Gastrocnemius medialis (tissue), 4 donors: ENCODE data around the gene CREBBP. TPM values are rescaled to one million over a fixed set of nuclear protein-coding genes. Genes with fewer than 3 reads are reported as not detected.

Source experiments
- ATAC-seq, 2 donors: fragments of 150-250 bp; one replicate each; pipeline ENCODE4 v1.9.1; 2016
- DNase-seq, 2 donors: peaks; one replicate each; pipeline ENCODE4 v3.0.0-alpha.2; 2019
- H3K27ac ChIP-seq, 4 donors: fragments of 200-600 bp; sonication (generic); 1 replicate in 1 of 4; 2 replicates in 3 of 4; pipeline ENCODE4 v1.5.1; 2016 to 2018; ENCODE audit warnings: mild to moderate bottlenecking in 2 of 4, moderate library complexity in 1 of 4
- H3K27me3 ChIP-seq, 3 donors: fragments of 200-600 bp; sonication (generic) in 2 of 3; 1 replicate in 1 of 3; 2 replicates in 2 of 3; pipeline versions ENCODE4 v1.5.1 to v1.6.0; 2016 to 2019; ENCODE audit warnings: mild to moderate bottlenecking in 1 of 3, moderate library complexity in 1 of 3
- H3K36me3 ChIP-seq, 2 donors: fragments of 200-600 bp; sonication (generic) in 1 of 2; one replicate each; pipeline ENCODE4 v1.5.1; 2017 to 2018
- H3K4me1 ChIP-seq, 2 donors: fragments of 200-600 bp; sonication (generic) in 1 of 2; one replicate each; pipeline ENCODE4 v1.5.1; 2016 to 2017; ENCODE audit warnings: mild to moderate bottlenecking in 2 of 2
- H3K4me3 ChIP-seq, 4 donors: fragments of 200-600 bp; sonication (generic) in 3 of 4; 1 replicate in 1 of 4; 2 replicates in 3 of 4; pipeline ENCODE4 v1.5.1; 2016 to 2019; ENCODE audit warnings: mild to moderate bottlenecking in 2 of 4
- H3K9me3 ChIP-seq, 3 donors: fragments of 200-600 bp; sonication (generic) in 2 of 3; 1 replicate in 1 of 3; 2 replicates in 2 of 3; pipeline ENCODE4 v1.5.1; 2016 to 2019
- CTCF ChIP-seq, 5 experiments: fragments of 450-650 bp in 3 of 5; fragments of 200-600 bp in 2 of 5; sonication (generic) in 2 of 5; IDR thresholded peaks in 4 of 5; conservative IDR thresholded peaks in 1 of 5; 1 replicate in 4 of 5; 2 replicates in 1 of 5; pipeline ENCODE4 v1.5.1; 2016 to 2019; ENCODE audit warnings: antibody characterized with exemption in 5 of 5, mild to moderate bottlenecking in 3 of 5, moderate library complexity in 3 of 5
- POLR2A ChIP-seq, 2 donors: fragments of 450-650 bp; IDR thresholded peaks; one replicate each; pipeline ENCODE4 v1.6.1; 2017; ENCODE audit warnings: antibody characterized with exemption in 2 of 2, mild to moderate bottlenecking in 2 of 2, moderate library complexity in 2 of 2
- in situ Hi-C, 4 donors: fragments of 200-750 bp; cut with MboI; loops; one replicate each; pipeline versions ENCODE4 v1.15.0 to v1.8.0; 2017; ENCODE audit warnings: low sequenced_read_pairs in 4 of 4
- intact Hi-C: fragments of 100-400 bp; cut with DNase I; formaldehyde crosslinking; loops from one replicate; pipeline ENCODE4 v1.15.1; 2023; ENCODE audit warnings: low total_unique reads
- total RNA-seq, 4 donors: library from RNA; depleted of rRNA; stranded (reverse); fragments of >200 nt; gene quantifications; one replicate each; pipeline versions ENCODE4 v1.1.0 to v1.2.3, GENCODE V29; 2016

Gene CREBBP
- total RNA-seq, 4 donors from 2014 or later, result 39.8 to 61.3 (median 53.5) TPM

GRCh38 chr16:3677994-3678393, 202.5 kb downstream of the CREBBP start:
- DNase-seq (no peak), ATAC-seq (no peak)
- Histone ChIP-seq H3K9me3 (no peaks in the 10 kb centered on the region), H3K4me3 (no peak overlapping the region), H3K27ac (no peak overlapping the region), H3K36me3 (peaks cover 0 to 80% of the 10 kb centered on the region in 2 donors), H3K4me1 (peaks cover 8 to 12% of the 10 kb centered on the region in 2 donors), H3K27me3 (no peaks in the 10 kb centered on the region)
- TF ChIP-seq CTCF (IDR thresholded peaks at IDR 0.05 in 4 of 5, conservative IDR thresholded peaks at IDR 0.05 in 1 of 5), result no peak
- TF ChIP-seq POLR2A (IDR thresholded peaks at IDR 0.05), result no peak
- intact Hi-C loops, result no loop called here
- in situ Hi-C loops, result loop anchor here in 1 of 4 donors (25.0 kb wide), 1 partner anchor 209 kb away; the partner anchor contains the start of gene CREBBP

- no peaks in the 10 kb centered on the region for H3K27me3 ChIP-seq
- H3K27ac ChIP-seq, result no peak overlapping the region
- intact Hi-C loops (no loop called here), in situ Hi-C loops (loop anchor here in 1 of 4 donors (25.0 kb wide), 1 partner anchor 212 kb away; the partner anchor contains the start of gene CREBBP)
- peaks cover 0 to 4% of the 10 kb centered on the region in 2 donors for H3K4me1 ChIP-seq
- H3K9me3 ChIP-seq, result no peaks in the 10 kb centered on the region
- TF ChIP-seq CTCF (IDR thresholded peaks at IDR 0.05 in 4 of 5, conservative IDR thresholded peaks at IDR 0.05 in 1 of 5) (no peak), POLR2A (IDR thresholded peaks at IDR 0.05) (no peak)
- DNase-seq (no peak), ATAC-seq (no peak)
- H3K36me3 ChIP-seq, result peaks cover 0 to 84% of the 10 kb centered on the region in 2 donors
- H3K4me3 ChIP-seq, result no peak overlapping the region
These were observed 204.8 kb downstream of the CREBBP start for GRCh38 chr16:3675601-3676130.

Other genes with a start within 250 kb of the CREBBP start
- 1 to 10 TPM; 2.5 to 7.3 (median 3.5) TPM for gene DNASE1, start 226.0 kb downstream of the CREBBP start, total RNA-seq
- gene TRAP1, start 163.2 kb downstream of the CREBBP start, total RNA-seq, result 100 to 1,000 TPM; 103 to 140 (median 122) TPM
- 100 to 1,000 TPM in 3 of 4 donors, 10 to 100 TPM in 1; 84.9 to 223 (median 163) TPM for gene ADCY9, start 235.7 kb upstream of the CREBBP start, total RNA-seq